HEK293T (cell line): ENCODE results near the gene UFC1.

Experiments used
- BHLHE40 ChIP-seq: fragments of 450-650 bp; IDR thresholded peaks from 2 replicates; pipeline ENCODE4 v1.6.1; 2016; ENCODE audit warnings: mild to moderate bottlenecking, moderate library complexity, borderline replicate concordance
- ELF4 ChIP-seq: fragments of 450-650 bp; IDR thresholded peaks from 2 replicates; pipeline ENCODE4 v1.6.1; 2017; ENCODE audit warnings: antibody characterized with exemption
- HDGF ChIP-seq: fragments of 450-650 bp; IDR thresholded peaks from 2 replicates; pipeline ENCODE4 v1.6.1; 2017; ENCODE audit warnings: antibody characterized with exemption, borderline replicate concordance
- PKNOX1 ChIP-seq: fragments of 450-650 bp; IDR thresholded peaks from 2 replicates; pipeline ENCODE4 v1.6.1; 2016
- SP1 ChIP-seq: fragments of 450-650 bp; IDR thresholded peaks from 2 replicates; pipeline ENCODE4 v1.6.1; 2017
- TARDBP ChIP-seq: fragments of 450-650 bp; IDR thresholded peaks from 2 replicates; pipeline ENCODE4 v1.6.1; 2016

GRCh38 chr1:161187311-161187710, 33.5 kb downstream of the UFC1 start:
- TF ChIP-seq SP1 (no peak), ELF4 (no peak), BHLHE40 (no peak), TARDBP (no peak), HDGF (no peak), PKNOX1 (no peak)
